HEK293 (cell line): ENCODE data around the gene PIK3AP1.

Experiments
- CTCF ChIA-PET: fragments of 350-600 bp; formaldehyde crosslinking; extraction: SDS; loops from one replicate; lab custom pipeline; 2021; ENCODE audit warnings: antibody characterized with exemption; lab: Yijun Ruan, JAX
- POLR2A ChIA-PET: fragments of 300-600 bp; formaldehyde crosslinking; extraction: SDS; loops from one replicate; lab custom pipeline; 2020; ENCODE audit warnings: antibody characterized with exemption, inconsistent platforms; lab: Yijun Ruan, JAX
- H3K27ac ChIP-seq: fragments of 200-500 bp; sonication (Bioruptor generic); 2 replicates; pipeline ENCODE4 v1.5.1; 2014; ENCODE audit warnings: low read depth, low read length, control low read depth, inconsistent platforms; ENCODE audit errors: extremely low read depth
- H3K36me3 ChIP-seq, 2 experiments: fragments of 200-500 bp in 1 of 2; sonication (Bioruptor generic) in 1 of 2; 1 replicate in 1 of 2; 2 replicates in 1 of 2; pipeline ENCODE4 v1.5.1; 2014 to 2017; ENCODE audit warnings: inconsistent platforms in 2 of 2, low read length in 2 of 2; ENCODE audit not compliant: control insufficient read depth in 2 of 2, insufficient read depth in 1 of 2
- H3K4me1 ChIP-seq: fragments of 200-500 bp; sonication (Bioruptor generic); 2 replicates; pipeline ENCODE4 v1.5.1; 2014; ENCODE audit warnings: mild to moderate bottlenecking, low read length, inconsistent platforms; ENCODE audit not compliant: control insufficient read depth, insufficient read depth
- H3K4me3 ChIP-seq: 2 replicates; pipeline ENCODE4 v1.5.1; 2011; ENCODE audit warnings: low read depth, mild to moderate bottlenecking, control low read depth, low read length, moderate library complexity
- H3K9me3 ChIP-seq: fragments of 200-500 bp; sonication (Bioruptor generic); 2 replicates; pipeline ENCODE4 v1.5.1; 2014; ENCODE audit warnings: low read depth, low read length, inconsistent platforms; ENCODE audit not compliant: control insufficient read depth, insufficient read depth
- GLI2 ChIP-seq: fragments of 450-650 bp; formaldehyde crosslinking; IDR thresholded peaks from 2 replicates; pipeline ENCODE4; 2017; ENCODE audit warnings: missing biosample characterization, missing genetic modification characterization, low read depth, borderline replicate concordance
- HOXC10 ChIP-seq: sonication (generic); formaldehyde crosslinking; IDR thresholded peaks from 2 replicates; pipeline ENCODE4 v1.8.1; 2023; ENCODE audit warnings: mild to moderate bottlenecking, missing genetic modification reagents
- KLF7 ChIP-seq: fragments of 450-650 bp; formaldehyde crosslinking; IDR thresholded peaks from 2 replicates; pipeline ENCODE4 v1.5.1; 2016; ENCODE audit warnings: missing biosample characterization, missing genetic modification characterization, borderline replicate concordance
- OVOL3 ChIP-seq: fragments of 450-650 bp; formaldehyde crosslinking; IDR thresholded peaks from 2 replicates; pipeline ENCODE4 v1.5.1; 2016; ENCODE audit warnings: missing biosample characterization, missing genetic modification characterization
- PRDM2 ChIP-seq: fragments of 450-650 bp; formaldehyde crosslinking; IDR thresholded peaks from 2 replicates; pipeline ENCODE4 v1.5.1; 2016; ENCODE audit warnings: missing biosample characterization, missing genetic modification characterization, borderline replicate concordance
- SALL2 ChIP-seq: fragments of 450-650 bp; formaldehyde crosslinking; IDR thresholded peaks from 2 replicates; pipeline ENCODE4 v1.5.0; 2017; ENCODE audit warnings: missing biosample characterization, mild to moderate bottlenecking, missing genetic modification characterization, borderline replicate concordance
- SP3 ChIP-seq: fragments of 450-650 bp; formaldehyde crosslinking; IDR thresholded peaks from 2 replicates; pipeline ENCODE4 v1.5.1; 2016; ENCODE audit warnings: missing biosample characterization, missing genetic modification characterization
- WT1 ChIP-seq: fragments of 450-650 bp; formaldehyde crosslinking; IDR thresholded peaks from 2 replicates; pipeline ENCODE4 v1.5.1; 2016; ENCODE audit warnings: missing biosample characterization, missing genetic modification characterization
- YY1 ChIP-seq: fragments of 450-650 bp; formaldehyde crosslinking; IDR thresholded peaks from 2 replicates; pipeline ENCODE4 v1.5.1; 2018; ENCODE audit warnings: missing biosample characterization, missing genetic modification characterization
- ZBTB44 ChIP-seq: fragments of 450-650 bp; IDR thresholded peaks from 2 replicates; pipeline ENCODE4 v1.5.1; 2018; ENCODE audit warnings: missing biosample characterization, mild to moderate bottlenecking, missing genetic modification characterization
- ZNF10 ChIP-seq: fragments of 450-650 bp; formaldehyde crosslinking; IDR thresholded peaks from 2 replicates; pipeline ENCODE4 v1.5.1; 2017; ENCODE audit warnings: missing biosample characterization, missing genetic modification characterization
- ZNF157 ChIP-seq: fragments of 450-650 bp; formaldehyde crosslinking; IDR thresholded peaks from 2 replicates; pipeline ENCODE4 v1.5.1; 2016; ENCODE audit warnings: missing biosample characterization, missing genetic modification characterization
- ZNF18 ChIP-seq: fragments of 450-650 bp; formaldehyde crosslinking; IDR thresholded peaks from 2 replicates; pipeline ENCODE4 v1.5.1; 2016; ENCODE audit warnings: missing biosample characterization, missing genetic modification characterization
- ZNF211 ChIP-seq: fragments of 450-650 bp; formaldehyde crosslinking; IDR thresholded peaks from 2 replicates; pipeline ENCODE4 v1.5.1; 2016; ENCODE audit warnings: low read depth, missing biosample characterization, missing genetic modification characterization
- ZNF221 ChIP-seq: fragments of 450-650 bp; formaldehyde crosslinking; IDR thresholded peaks from 2 replicates; pipeline ENCODE4 v1.5.1; 2017; ENCODE audit warnings: missing biosample characterization, missing genetic modification characterization, borderline replicate concordance
- ZNF302 ChIP-seq: fragments of 450-650 bp; formaldehyde crosslinking; IDR thresholded peaks from 2 replicates; pipeline ENCODE4 v1.5.1; 2016; ENCODE audit warnings: missing biosample characterization, missing genetic modification characterization, low read depth
- ZNF416 ChIP-seq: fragments of 450-650 bp; formaldehyde crosslinking; IDR thresholded peaks from 2 replicates; pipeline ENCODE4 v1.5.1; 2016; ENCODE audit warnings: missing biosample characterization, missing genetic modification characterization
- ZNF521 ChIP-seq: fragments of 450-650 bp; formaldehyde crosslinking; IDR thresholded peaks from 2 replicates; pipeline ENCODE4 v1.5.1; 2017; ENCODE audit warnings: missing biosample characterization, mild to moderate bottlenecking, missing genetic modification characterization
- ZNF585B ChIP-seq: fragments of 450-650 bp; formaldehyde crosslinking; IDR thresholded peaks from 2 replicates; pipeline ENCODE4 v1.5.1; 2016; ENCODE audit warnings: missing biosample characterization, missing genetic modification characterization
- ZNF610 ChIP-seq: fragments of 450-650 bp; formaldehyde crosslinking; IDR thresholded peaks from 2 replicates; pipeline ENCODE4 v1.5.1; 2016; ENCODE audit warnings: missing biosample characterization, missing genetic modification characterization, borderline replicate concordance
- ZNF624 ChIP-seq: fragments of 450-650 bp; formaldehyde crosslinking; IDR thresholded peaks from 2 replicates; pipeline ENCODE4 v1.5.1; 2017; ENCODE audit warnings: missing biosample characterization, missing genetic modification characterization
- ZNF677 ChIP-seq: fragments of 450-650 bp; IDR thresholded peaks from 2 replicates; pipeline ENCODE4 v1.5.0; 2018; ENCODE audit warnings: missing biosample characterization, mild to moderate bottlenecking, missing genetic modification characterization, moderate library complexity
- ZNF692 ChIP-seq: fragments of 450-650 bp; formaldehyde crosslinking; IDR thresholded peaks from 2 replicates; pipeline ENCODE4 v1.5.1; 2016; ENCODE audit warnings: missing biosample characterization, missing genetic modification characterization
- ZSCAN23 ChIP-seq: fragments of 450-650 bp; formaldehyde crosslinking; IDR thresholded peaks from 2 replicates; pipeline ENCODE4 v1.5.1; 2016; ENCODE audit warnings: missing biosample characterization, missing genetic modification characterization

PIK3AP1 gene

GRCh38 chr10:96645191-96645721 lies 75.1 kb downstream of the PIK3AP1 start (continued):
- no peak for TF ChIP-seq PRDM2 (tag by site-specific recombination)
- no peak for TF ChIP-seq SP3 (tag by site-specific recombination)
- no peak for TF ChIP-seq ZBTB44
- TF ChIP-seq ZNF521 (tag by site-specific recombination): no peak
- TF ChIP-seq ZNF416 (tag by site-specific recombination): no peak
- TF ChIP-seq ZNF211 (tag by site-specific recombination): no peak
- TF ChIP-seq ZNF18 (tag by site-specific recombination): no peak
- TF ChIP-seq, all 188 proteins: peak for 0

GRCh38 chr10:96643920-96644319 lies 76.4 kb downstream of the PIK3AP1 start:
- H3K36me3 ChIP-seq: no peaks in the 10 kb centered on the region
- ChIA-PET POLR2A (no interaction called here), CTCF (interaction anchor here (0.6 to 1.9 kb wide), 13 partner anchors 11 to 335 kb away, joined by 3 to 10 read pairs (median 4); no protein-coding TSS in a partner anchor)
- H3K4me3 ChIP-seq: no peak overlapping the region
- no peak overlapping the region for H3K27ac ChIP-seq
- H3K9me3 ChIP-seq: no peaks in the 10 kb centered on the region
- no peaks in the 10 kb centered on the region for H3K4me1 ChIP-seq
- no peak for TF ChIP-seq SALL2 (tag by site-specific recombination)
- no peak for TF ChIP-seq ZNF10
- TF ChIP-seq ZNF221 (tag by site-specific recombination): no peak
- TF ChIP-seq ZSCAN23 (tag by site-specific recombination): no peak
- TF ChIP-seq ZNF692 (tag by site-specific recombination): no peak
- no peak for TF ChIP-seq YY1
- no peak for TF ChIP-seq HOXC10 (CRISPR knock-in tag)
- no peak for TF ChIP-seq ZNF585B (tag by site-specific recombination)
- TF ChIP-seq ZNF677 (tag by site-specific recombination): no peak
- no peak for TF ChIP-seq GLI2 (tag by site-specific recombination)
- TF ChIP-seq ZNF302 (tag by site-specific recombination): no peak
- TF ChIP-seq ZNF157 (tag by site-specific recombination): no peak
- no peak for TF ChIP-seq ZNF624 (tag by site-specific recombination)
- no peak for TF ChIP-seq OVOL3
- no peak for TF ChIP-seq ZNF610 (tag by site-specific recombination)
- TF ChIP-seq KLF7 (tag by site-specific recombination): no peak
- no peak for TF ChIP-seq WT1 (tag by site-specific recombination)
